ENCODE results near the gene CECR2.

CECR2 gene

DNA sequence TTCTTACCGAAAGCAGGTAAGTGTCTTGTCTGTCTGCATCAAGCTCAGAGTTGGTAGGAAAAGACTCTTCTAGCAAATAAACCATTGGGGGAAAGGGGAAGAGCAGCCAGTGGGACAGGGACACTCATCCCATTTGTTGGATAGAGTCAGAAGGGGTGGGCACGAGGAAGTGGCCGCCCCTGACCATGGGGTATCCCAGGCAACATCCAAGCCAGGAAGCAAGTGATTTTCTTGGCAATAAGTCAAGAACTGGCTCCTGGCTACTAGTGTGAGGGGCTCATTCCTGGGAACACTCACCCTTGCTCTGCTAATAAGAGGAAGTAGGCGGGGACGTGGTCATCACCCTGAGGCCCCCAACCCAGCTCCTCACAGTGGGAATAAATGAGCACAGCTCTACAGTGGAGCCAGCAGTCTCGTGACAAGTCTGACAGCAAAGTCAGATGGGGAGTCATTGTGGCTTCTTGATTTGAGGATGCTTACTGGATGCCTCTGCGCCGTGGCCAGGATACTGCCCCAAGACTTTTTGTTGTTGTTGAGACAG, 200.8 kb downstream of the CECR2 start:
- no peak for DNase-seq (ENCODE audit: low read depth in 2 of 2)

GRCh38 chr22:17570851-17571631, 201.8 kb downstream of the CECR2 start:
- no peak for DNase-seq (ENCODE audit: low read depth in 2 of 2)

DNA sequence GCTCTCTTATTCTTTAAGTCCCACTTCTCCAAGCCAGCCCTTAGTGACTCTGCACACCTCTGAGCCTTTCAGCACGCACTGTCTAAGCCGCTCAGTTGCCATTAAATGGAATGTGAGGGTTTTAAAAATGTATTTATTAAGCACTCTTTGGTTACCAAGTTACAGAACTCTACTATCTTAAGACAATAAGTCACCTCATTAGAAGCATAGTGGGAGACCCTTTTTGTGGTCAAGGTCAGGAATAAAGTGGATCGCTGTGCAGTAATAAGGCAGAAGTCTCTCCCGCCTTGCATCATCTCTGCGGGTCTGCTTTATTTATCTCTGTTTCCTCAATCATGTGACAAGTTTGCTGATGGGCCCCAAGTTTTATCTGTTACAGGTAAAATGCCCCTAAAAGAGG, 205.9 kb downstream of the CECR2 start:
- DNase-seq (ENCODE audit: low read depth in 2 of 2), result no peak

DNA sequence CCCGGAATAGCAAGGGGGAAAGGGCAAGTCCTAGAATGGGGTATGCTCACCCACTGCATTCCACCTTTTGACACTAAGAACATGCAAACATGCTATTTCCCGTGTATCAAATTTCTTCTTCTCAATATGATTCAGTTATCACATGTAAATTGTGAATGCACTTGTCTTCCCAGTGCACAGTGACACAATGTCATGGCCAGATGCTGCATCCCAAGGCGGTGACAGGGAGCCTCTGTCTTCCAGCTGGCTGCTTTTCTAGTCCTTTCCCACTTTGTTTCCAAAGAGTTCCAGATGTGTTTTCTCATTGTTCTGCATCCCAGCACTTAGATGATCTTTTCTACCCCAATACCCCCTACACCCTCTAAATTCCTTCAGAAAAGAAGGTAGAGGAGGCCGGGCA, 206.4 kb downstream of the CECR2 start:
- no peak for DNase-seq (ENCODE audit: low read depth in 2 of 2)

GRCh38 chr22:17576470-17576869, 207.2 kb downstream of the CECR2 start:
- no peak for DNase-seq (ENCODE audit: low read depth in 2 of 2)

GRCh38 chr22:17578136-17578754, 209.0 kb downstream of the CECR2 start:
- no peak for DNase-seq (ENCODE audit: low read depth in 2 of 2)

- DNase-seq (ENCODE audit: low read depth in 2 of 2), result no peak
Observed at GRCh38 chr22:17579535-17579981, 210.3 kb downstream of the CECR2 start.

GRCh38 chr22:17580441-17581031, 211.3 kb downstream of the CECR2 start:
- DNase-seq (ENCODE audit: low read depth in 2 of 2), result no peak

GRCh38 chr22:17581056-17581455, 211.8 kb downstream of the CECR2 start:
- DNase-seq (ENCODE audit: low read depth in 2 of 2), result no peak

DNA sequence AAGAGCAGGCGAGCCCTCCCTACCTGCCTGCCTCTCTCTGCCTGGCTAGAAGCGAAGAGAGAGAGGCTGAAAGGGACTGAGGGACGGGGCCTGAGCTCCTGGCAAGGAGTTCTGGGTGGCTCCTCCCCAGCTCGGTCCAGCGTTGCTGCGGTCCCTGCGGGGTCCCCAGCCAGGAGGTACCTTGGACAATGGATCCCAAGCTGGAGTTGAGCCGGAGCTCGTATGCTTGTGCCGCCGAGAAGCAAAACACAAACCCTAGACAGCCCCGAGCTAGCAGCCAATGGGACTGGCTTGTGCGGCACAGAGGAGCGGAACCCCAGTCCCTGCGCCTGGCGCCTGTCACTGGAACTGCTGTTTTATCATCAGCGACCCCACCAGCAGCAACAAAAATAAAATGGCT, 212.4 kb downstream of the CECR2 start:
- DNase-seq (ENCODE audit: low read depth in 2 of 2), result no peak

DNA sequence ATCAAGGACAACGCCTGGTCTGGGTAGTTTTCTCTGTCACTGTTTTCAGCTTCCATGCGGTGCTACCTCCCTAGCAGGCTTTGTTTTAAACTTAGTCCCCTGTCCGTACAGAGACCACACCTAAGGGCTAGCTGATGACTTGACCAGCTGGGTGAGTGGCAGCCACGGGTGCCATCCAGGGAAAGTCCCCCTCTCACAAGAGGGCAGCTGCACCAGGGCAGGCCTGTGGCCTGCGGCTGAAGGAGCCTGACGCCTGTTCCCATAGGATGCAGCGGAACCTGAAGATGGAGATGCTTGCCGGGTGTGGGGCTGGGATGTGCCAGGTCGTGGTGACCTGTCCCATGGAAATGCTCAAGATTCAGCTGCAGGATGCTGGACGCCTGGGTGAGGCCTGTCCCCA, 213.9 kb downstream of the CECR2 start:
- DNase-seq (ENCODE audit: low read depth in 2 of 2), result no peak

DNA sequence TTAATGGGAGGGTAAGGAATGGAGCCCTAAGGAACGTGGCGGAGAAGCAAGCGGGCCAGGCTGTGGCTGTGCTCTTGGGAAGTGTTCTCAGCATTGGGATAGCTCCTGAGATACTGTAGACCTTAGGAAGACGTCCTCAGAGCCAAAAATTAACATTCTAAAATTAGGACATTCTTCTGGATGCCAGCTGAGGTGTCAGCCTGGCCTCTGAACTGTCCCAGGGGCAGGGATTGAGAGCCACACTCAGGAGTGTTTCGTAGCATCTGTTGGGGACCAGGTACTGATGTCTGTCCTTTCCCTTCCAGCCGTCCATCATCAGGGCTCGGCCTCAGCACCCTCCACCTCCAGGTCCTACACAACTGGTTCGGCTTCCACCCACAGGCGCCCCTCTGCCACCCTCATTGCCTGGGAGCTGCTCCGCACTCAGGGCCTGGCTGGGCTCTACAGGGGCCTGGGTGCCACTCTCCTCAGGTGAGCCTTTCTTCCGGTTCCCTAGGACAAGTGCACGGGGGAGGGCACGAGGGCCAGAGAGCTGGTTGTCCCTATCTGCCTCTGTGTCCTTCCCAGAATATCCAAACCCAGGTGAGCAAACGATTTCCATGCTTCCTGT, 217.7 kb downstream of the CECR2 start:
- DNase-seq (ENCODE audit: low read depth in 2 of 2), result no peak

GRCh38 chr22:17587629-17588028, 218.4 kb downstream of the CECR2 start:
- no peak for DNase-seq (ENCODE audit: low read depth in 2 of 2)

GRCh38 chr22:17588606-17589005, 219.3 kb downstream of the CECR2 start:
- no peak for DNase-seq (ENCODE audit: low read depth in 2 of 2)

DNA sequence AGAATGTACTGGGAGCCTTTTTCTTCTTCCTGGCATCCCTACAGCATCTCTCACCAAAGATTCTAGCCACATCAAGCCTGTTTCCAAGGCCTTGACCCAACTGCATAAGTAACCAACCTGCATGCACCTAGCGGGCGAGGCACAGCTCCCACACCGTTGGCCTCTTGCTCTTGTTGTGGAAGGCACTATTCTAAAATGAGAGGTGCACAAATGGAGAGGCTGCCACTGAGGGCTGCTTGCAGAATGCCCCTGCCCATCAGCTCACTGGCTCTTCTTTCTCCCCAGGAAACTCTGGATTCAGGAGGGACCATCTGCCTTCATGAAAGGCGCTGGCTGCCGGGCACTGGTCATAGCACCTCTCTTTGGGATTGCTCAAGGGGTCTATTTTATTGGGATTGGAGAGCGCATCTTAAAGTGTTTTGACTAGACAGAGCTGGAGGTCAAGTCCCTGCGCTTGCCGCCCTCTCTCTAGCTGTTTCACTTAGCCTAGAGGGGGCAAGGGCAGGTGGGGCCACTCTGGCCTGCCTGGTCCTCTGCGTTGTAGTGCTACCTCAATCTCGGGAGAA, 220.6 kb downstream of the CECR2 start:
- no peak for DNase-seq (ENCODE audit: low read depth in 2 of 2)

DNA sequence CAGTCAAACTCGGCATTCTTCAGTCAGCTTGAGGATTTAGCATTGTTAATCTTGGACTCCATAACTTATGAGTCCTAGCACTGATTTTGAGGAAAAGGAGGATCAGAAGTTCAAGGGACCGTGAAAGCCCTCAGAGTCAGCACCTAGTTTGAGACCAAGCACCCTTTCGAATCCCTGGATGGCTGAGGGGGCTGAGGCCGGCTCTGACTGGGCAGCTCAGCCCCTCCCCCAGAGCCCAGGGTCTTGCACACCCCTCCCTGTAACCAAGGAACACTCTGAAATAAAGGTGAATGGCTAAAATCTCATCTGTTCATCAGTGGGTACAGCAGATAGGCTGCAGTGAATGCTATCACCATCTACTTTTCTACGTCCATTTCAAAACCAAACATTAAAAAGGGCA, 221.3 kb downstream of the CECR2 start:
- no peak for DNase-seq (ENCODE audit: low read depth in 2 of 2)

DNA sequence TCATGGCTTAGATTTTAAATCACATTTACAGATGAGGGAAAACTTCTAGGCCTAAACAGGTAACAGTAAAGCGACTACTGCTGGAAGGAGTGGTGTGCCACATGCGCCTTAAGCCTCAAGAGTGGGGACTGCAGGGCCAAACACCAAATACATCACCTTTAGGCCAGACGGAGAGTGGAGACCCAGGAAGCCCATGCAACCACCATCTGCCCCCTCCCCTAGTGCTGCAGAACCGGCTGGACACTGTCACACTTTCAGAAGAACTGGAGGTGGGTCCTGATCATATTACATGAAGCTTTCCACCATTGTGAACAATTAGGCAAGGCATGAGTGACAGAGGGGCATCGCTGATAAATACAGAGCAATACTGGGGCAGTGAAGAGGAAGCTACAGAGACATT, 222.9 kb downstream of the CECR2 start:
- no peak for DNase-seq (ENCODE audit: low read depth in 2 of 2)

GRCh38 chr22:17596226-17596625, 227.0 kb downstream of the CECR2 start:
- no peak for DNase-seq (ENCODE audit: low read depth in 2 of 2)

DNA sequence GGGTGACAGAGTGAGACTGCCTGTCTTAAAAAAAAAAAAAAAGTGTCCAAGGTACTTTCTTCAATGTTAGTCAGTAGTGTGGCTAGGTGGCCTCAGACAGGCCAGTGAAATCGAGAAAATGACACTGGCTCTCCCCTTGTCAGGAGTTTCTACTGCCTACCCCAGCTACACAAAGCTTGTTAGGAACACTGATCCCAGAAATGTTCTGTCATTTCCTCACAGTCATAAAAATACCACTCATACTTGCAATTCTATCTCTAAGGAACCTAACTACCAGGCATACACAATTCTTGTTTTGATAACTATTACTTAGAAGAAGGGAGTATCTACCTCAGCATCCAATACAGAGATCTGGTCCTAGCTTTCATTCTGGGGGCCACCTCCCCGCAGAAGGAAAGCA, 228.0 kb downstream of the CECR2 start:
- DNase-seq (ENCODE audit: low read depth in 2 of 2), result no peak

- DNase-seq (ENCODE audit: low read depth in 2 of 2), result no peak
Observed at GRCh38 chr22:17598318-17598717, 229.1 kb downstream of the CECR2 start.

DNA sequence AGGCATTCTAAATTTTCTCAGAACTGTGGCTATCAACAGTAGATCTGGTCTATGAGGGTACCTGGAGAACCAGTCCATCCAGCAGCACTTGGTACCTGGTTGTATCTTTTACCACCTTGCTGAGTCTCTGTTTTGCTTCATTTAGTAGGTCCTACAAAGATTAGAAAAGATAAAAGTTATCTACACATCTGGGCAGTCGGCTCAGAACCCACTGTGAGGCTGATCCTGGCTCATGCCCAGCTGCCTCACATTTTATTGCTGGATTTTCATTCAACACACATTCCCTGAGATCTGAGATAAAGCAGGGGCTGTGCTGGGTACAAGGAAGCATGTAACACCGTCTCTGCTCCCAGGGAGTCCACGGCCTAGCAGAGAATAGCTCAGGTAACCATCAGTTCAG, 231.8 kb downstream of the CECR2 start:
- DNase-seq (ENCODE audit: low read depth in 2 of 2), result no peak

- DNase-seq (ENCODE audit: low read depth in 2 of 2), result no peak
Observed at GRCh38 chr22:17603668-17604067, 234.4 kb downstream of the CECR2 start.

All from stimulated activated CD8-positive, alpha-beta memory T cell treated with anti-CD3 and anti-CD28 coated beads, Interleukin-15, amount 100 ng/mL, for 4 hours (primary cell).